ENCODE measurements around the gene CASP10.
"Not testable (repeated sequence)": the region's sequence is repeated elsewhere in the genome, so short reads cannot be mapped to it uniquely, and the experiment has no call there.

- TF ChIP-seq CXXC5 (CRISPR knock-in tag; IDR thresholded peaks at IDR 0.05); TEAD1 (CRISPR knock-in tag; IDR thresholded peaks at IDR 0.05); HNRNPUL1 (IDR thresholded peaks at IDR 0.05; ENCODE audit: low read length); SP1 (CRISPR knock-in tag; IDR thresholded peaks at IDR 0.05); PATZ1 (CRISPR knock-in tag; IDR thresholded peaks at IDR 0.05; ENCODE audit: borderline replicate concordance); CTCF (IDR thresholded peaks at IDR 0.05 in 2 of 3, conservative IDR thresholded peaks at IDR 0.05 in 1 of 3; ENCODE audit: insufficient read depth in 2 of 3, low read depth in 1 of 3, low read length in 3 of 3); KDM5B (IDR thresholded peaks at IDR 0.05; ENCODE audit: insufficient replicate concordance, low read depth, low read length); MAX (CRISPR knock-in tag; IDR thresholded peaks at IDR 0.05); BRD9 (IDR thresholded peaks at IDR 0.05; ENCODE audit: low read depth, partially characterized antibody): not testable (repeated sequence)
Measured at GRCh38 chr2:201138986-201139781, 43.8 kb upstream of the CASP10 start.

All from K562 (cell line).